H9 (cell line): ENCODE results near the gene CRISPLD2. TPM values are rescaled to one million over a fixed set of nuclear protein-coding genes. Genes with fewer than 3 reads are reported as not detected.

Source experiments
- DNase-seq: peaks from one replicate; pipeline ENCODE4 v3.0.0-alpha.2; 2017
- H2AFZ ChIP-seq: one replicate; pipeline ENCODE4 v1.6.1; 2013; ENCODE audit warnings: mild to moderate bottlenecking, low read length, control low read depth, moderate library complexity
- H2AK5ac ChIP-seq: 2 replicates; pipeline ENCODE4 v1.6.1; 2013; ENCODE audit warnings: low read length, control low read depth, mixed read lengths; ENCODE audit not compliant: insufficient read length
- H2BK120ac ChIP-seq: one replicate; pipeline ENCODE4 v1.6.1; 2013; ENCODE audit warnings: low read depth, mild to moderate bottlenecking, low read length, control low read depth, inconsistent platforms; ENCODE audit not compliant: poor library complexity, severe bottlenecking
- H2BK12ac ChIP-seq: 2 replicates; pipeline ENCODE4 v1.6.1; 2013; ENCODE audit warnings: low read length, control low read depth, mixed read lengths, low read depth; ENCODE audit not compliant: insufficient read length
- H2BK15ac ChIP-seq: 2 replicates; pipeline ENCODE4 v1.6.1; 2013; ENCODE audit warnings: low read depth, low read length, control low read depth
- H2BK20ac ChIP-seq: one replicate; pipeline ENCODE4 v1.6.1; 2013; ENCODE audit warnings: low read depth, mild to moderate bottlenecking, low read length, control low read depth, inconsistent platforms; ENCODE audit not compliant: poor library complexity, severe bottlenecking
- H2BK5ac ChIP-seq: 2 replicates; pipeline ENCODE4 v1.6.1; 2013; ENCODE audit warnings: low read length, control low read depth, mixed read lengths; ENCODE audit not compliant: insufficient read length
- H3K14ac ChIP-seq: 2 replicates; pipeline ENCODE4 v1.6.1; 2013; ENCODE audit warnings: low read length, control low read depth; ENCODE audit not compliant: insufficient read depth
- H3K18ac ChIP-seq: 2 replicates; pipeline ENCODE4 v1.6.1; 2013; ENCODE audit warnings: low read depth, mild to moderate bottlenecking, mixed read lengths, low read length, control low read depth; ENCODE audit not compliant: insufficient read length
- H3K23ac ChIP-seq: 2 replicates; pipeline ENCODE4 v1.6.1; 2013; ENCODE audit warnings: low read length, control low read depth, mixed read lengths, low read depth; ENCODE audit not compliant: insufficient read length
- H3K23me2 ChIP-seq: 2 replicates; pipeline ENCODE4 v1.6.1; 2013; ENCODE audit warnings: low read depth, mild to moderate bottlenecking, mixed read lengths, low read length, control low read depth; ENCODE audit not compliant: insufficient read length, poor library complexity, severe bottlenecking
- H3K27ac ChIP-seq: 2 replicates; pipeline ENCODE4 v1.5.1; 2013; ENCODE audit warnings: low read length, control low read depth, mixed read lengths, low read depth; ENCODE audit not compliant: insufficient read length
- H3K27me3 ChIP-seq: 2 replicates; pipeline ENCODE4 v1.6.1; 2013; ENCODE audit warnings: low read length, control low read depth, inconsistent platforms; ENCODE audit not compliant: insufficient read depth
- H3K4ac ChIP-seq: 2 replicates; pipeline ENCODE4 v1.6.1; 2013; ENCODE audit warnings: low read depth, mild to moderate bottlenecking, control low read depth, inconsistent platforms, low read length, moderate library complexity
- H3K4me1 ChIP-seq: 2 replicates; pipeline ENCODE4 v1.6.1; 2013; ENCODE audit warnings: low read length, control low read depth, inconsistent platforms; ENCODE audit not compliant: insufficient read depth
- H3K4me2 ChIP-seq: 2 replicates; pipeline ENCODE4 v1.6.1; 2013; ENCODE audit warnings: low read length, control low read depth, mixed read lengths; ENCODE audit not compliant: insufficient read length, insufficient read depth
- H3K56ac ChIP-seq: 2 replicates; pipeline ENCODE4 v1.6.1; 2013; ENCODE audit warnings: low read depth, mild to moderate bottlenecking, mixed read lengths, low read length, control low read depth; ENCODE audit not compliant: insufficient read length
- H3K79me1 ChIP-seq: 2 replicates; pipeline ENCODE4 v1.6.1; 2013; ENCODE audit warnings: low read depth, mild to moderate bottlenecking, moderate library complexity, low read length, control low read depth, inconsistent platforms; ENCODE audit not compliant: insufficient read depth, poor library complexity, severe bottlenecking
- H3K79me2 ChIP-seq: 2 replicates; pipeline ENCODE4 v1.6.1; 2013; ENCODE audit warnings: low read length, control low read depth, inconsistent platforms; ENCODE audit not compliant: insufficient read depth
- H3K9ac ChIP-seq: 2 replicates; pipeline ENCODE4 v1.6.1; 2013; ENCODE audit warnings: low read length, control low read depth, mixed read lengths; ENCODE audit not compliant: insufficient read length; ENCODE audit errors: extremely low read depth
- H3K9me3 ChIP-seq: one replicate; pipeline ENCODE4 v1.6.1; 2013; ENCODE audit warnings: low read depth, low read length, inconsistent platforms; ENCODE audit not compliant: control insufficient read depth
- H3T11ph ChIP-seq: one replicate; pipeline ENCODE4 v1.6.1; 2013; ENCODE audit warnings: mild to moderate bottlenecking, low read length, control low read depth, inconsistent platforms
- H4K20me1 ChIP-seq: one replicate; pipeline ENCODE4 v1.6.1; 2013; ENCODE audit not compliant: control insufficient read depth, insufficient read length, insufficient read depth
- H4K5ac ChIP-seq: 2 replicates; pipeline ENCODE4 v1.6.1; 2013; ENCODE audit warnings: low read depth, mild to moderate bottlenecking, mixed read lengths, low read length, control low read depth; ENCODE audit not compliant: insufficient read length
- H4K8ac ChIP-seq: replicated peaks from 2 replicates; pipeline ENCODE4 v1.6.1; 2013; ENCODE audit warnings: low read length, control low read depth, mixed read lengths, low read depth; ENCODE audit not compliant: insufficient read length
- H4K91ac ChIP-seq: 2 replicates; pipeline ENCODE4 v1.6.1; 2013; ENCODE audit warnings: low read depth, mild to moderate bottlenecking, moderate library complexity, mixed read lengths, low read length, control low read depth; ENCODE audit not compliant: insufficient read length
- H3K27ac Mint-ChIP-seq, 3 experiments: 2 replicates in 2 of 3; 3 replicates in 1 of 3; pipeline ENCODE4 v1.8.0; 2020 to 2021; ENCODE audit warnings: mixed read lengths in 3 of 3, mild to moderate bottlenecking in 1 of 3, moderate library complexity in 1 of 3
- H3K27me3 Mint-ChIP-seq: 2 replicates; pipeline ENCODE4 v1.8.0; 2021; ENCODE audit warnings: low read depth, mild to moderate bottlenecking, moderate library complexity, mixed read lengths
- H3K36me3 Mint-ChIP-seq, 3 experiments: 2 replicates in 2 of 3; 3 replicates in 1 of 3; pipeline ENCODE4 v1.8.0; 2020 to 2021; ENCODE audit warnings: low read depth in 3 of 3, mixed read lengths in 3 of 3; ENCODE audit not compliant: insufficient read depth in 1 of 3
- H3K4me1 Mint-ChIP-seq, 2 experiments: 2 replicates each; pipeline ENCODE4 v1.8.0; 2020; ENCODE audit warnings: mixed read lengths in 2 of 2
- H3K4me3 Mint-ChIP-seq, 2 experiments: 2 replicates in 1 of 2; 3 replicates in 1 of 2; pipeline ENCODE4 v1.8.0; 2020 to 2021; ENCODE audit warnings: mild to moderate bottlenecking in 2 of 2, mixed read lengths in 2 of 2, moderate library complexity in 1 of 2
- H3K9me3 Mint-ChIP-seq, 2 experiments: 2 replicates in 1 of 2; 3 replicates in 1 of 2; pipeline ENCODE4 v1.8.0; 2020; ENCODE audit warnings: mild to moderate bottlenecking in 2 of 2, mixed read lengths in 2 of 2, moderate library complexity in 1 of 2
- WGBS: extraction: QIAGEN DNeasy Blood & Tissue Kit; methylation state at CpG from one replicate; pipeline ENCODE4 v1.1.7; 2013; ENCODE audit warnings: missing lambda C conversion rate, low lambda C conversion rate, mixed read lengths; ENCODE audit not compliant: insufficient read length; ENCODE audit errors: extremely low coverage; 5-methylcytosine and 5-hydroxymethylcytosine counted together
- total RNA-seq: library from RNA; stranded (reverse); gene quantifications from 2 replicates; pipeline ENCODE4 v1.2.1, GENCODE V29; 2021
- TF ChIP-seq, protein P1 (sequence below): fragments of 200-600 bp; sonication (generic); conservative IDR thresholded peaks from 3 replicates; pipeline ENCODE4 v1.8.0; 2021; ENCODE audit warnings: antibody characterized with exemption, mild to moderate bottlenecking

CRISPLD2 gene
- total RNA-seq, 1 experiment from 2014 or later, result 2.3 TPM

DNA sequence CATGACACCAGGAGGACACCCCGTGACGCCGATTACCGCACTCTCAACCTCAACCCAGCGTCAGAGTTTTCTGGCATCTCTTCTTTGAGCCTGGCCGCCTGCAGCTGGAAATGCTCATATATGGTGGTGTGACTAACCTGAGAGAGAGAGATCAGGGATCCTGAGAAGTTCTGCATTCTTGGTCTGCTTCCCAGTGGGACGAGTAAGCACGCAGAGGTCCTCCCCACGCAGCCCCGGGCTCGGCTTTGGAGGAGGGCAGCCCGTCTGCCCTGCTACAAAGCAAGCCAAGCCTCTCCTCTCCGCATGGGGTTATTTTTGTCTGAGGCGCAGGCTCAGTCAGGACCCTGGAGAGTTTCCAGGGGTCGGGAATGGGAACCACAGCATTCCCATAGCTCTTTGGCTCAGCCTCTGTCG, 16.5 kb downstream of the CRISPLD2 start:
- no peaks in the 10 kb centered on the region for H3K23me2 ChIP-seq
- no peak overlapping the region for H2AK5ac ChIP-seq
- H3K36me3 Mint-ChIP-seq, result no peaks in the 10 kb centered on the region
- H3K9ac ChIP-seq, result no peak overlapping the region
- H3K27me3 Mint-ChIP-seq, result peaks cover 38% of the 10 kb centered on the region
- H2BK15ac ChIP-seq, result no peak overlapping the region
- WGBS, result no CpG with 5 or more reads among the region's 16 CpGs
- TF ChIP-seq, protein P1, sequence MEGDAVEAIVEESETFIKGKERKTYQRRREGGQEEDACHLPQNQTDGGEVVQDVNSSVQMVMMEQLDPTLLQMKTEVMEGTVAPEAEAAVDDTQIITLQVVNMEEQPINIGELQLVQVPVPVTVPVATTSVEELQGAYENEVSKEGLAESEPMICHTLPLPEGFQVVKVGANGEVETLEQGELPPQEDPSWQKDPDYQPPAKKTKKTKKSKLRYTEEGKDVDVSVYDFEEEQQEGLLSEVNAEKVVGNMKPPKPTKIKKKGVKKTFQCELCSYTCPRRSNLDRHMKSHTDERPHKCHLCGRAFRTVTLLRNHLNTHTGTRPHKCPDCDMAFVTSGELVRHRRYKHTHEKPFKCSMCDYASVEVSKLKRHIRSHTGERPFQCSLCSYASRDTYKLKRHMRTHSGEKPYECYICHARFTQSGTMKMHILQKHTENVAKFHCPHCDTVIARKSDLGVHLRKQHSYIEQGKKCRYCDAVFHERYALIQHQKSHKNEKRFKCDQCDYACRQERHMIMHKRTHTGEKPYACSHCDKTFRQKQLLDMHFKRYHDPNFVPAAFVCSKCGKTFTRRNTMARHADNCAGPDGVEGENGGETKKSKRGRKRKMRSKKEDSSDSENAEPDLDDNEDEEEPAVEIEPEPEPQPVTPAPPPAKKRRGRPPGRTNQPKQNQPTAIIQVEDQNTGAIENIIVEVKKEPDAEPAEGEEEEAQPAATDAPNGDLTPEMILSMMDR, result no peak
- H2BK20ac ChIP-seq, result no peak overlapping the region
- H3K79me1 ChIP-seq, result no peaks in the 10 kb centered on the region
- H2BK12ac ChIP-seq, result no peak overlapping the region
- no peak overlapping the region for H3K56ac ChIP-seq
- H3K79me2 ChIP-seq, result no peaks in the 10 kb centered on the region
- no peaks in the 10 kb centered on the region for H3K9me3 ChIP-seq
- H3K4me3 Mint-ChIP-seq, result no peak overlapping the region; a peak in 1 of 5 replicates
- no peak overlapping the region for H3K14ac ChIP-seq
- no peak overlapping the region for H3K4me2 ChIP-seq
- H3K4me1 Mint-ChIP-seq, result peaks cover 24 to 37% of the 10 kb centered on the region in 2 experiments
- no peak overlapping the region for H2BK5ac ChIP-seq
- no peak overlapping the region for H3K27ac ChIP-seq
- H3T11ph ChIP-seq, result no peak overlapping the region
- H3K27ac Mint-ChIP-seq, result no peak overlapping the region
- no peak overlapping the region for H3K23ac ChIP-seq
- H4K8ac ChIP-seq, result no peak overlapping the region
- no peaks in the 10 kb centered on the region; a peak in 1 of 5 replicates for H3K9me3 Mint-ChIP-seq
- no peak overlapping the region for H2BK120ac ChIP-seq
- H3K4me1 ChIP-seq, result no peaks in the 10 kb centered on the region
- H4K91ac ChIP-seq, result no peak overlapping the region
- no peak overlapping the region for H3K18ac ChIP-seq
- DNase-seq, result peak; percentile 78
- no peak overlapping the region for H3K4ac ChIP-seq
- no peaks in the 10 kb centered on the region for H3K27me3 ChIP-seq
- no peaks in the 10 kb centered on the region for H4K20me1 ChIP-seq
- H2AFZ ChIP-seq, result no peak overlapping the region
- no peak overlapping the region for H4K5ac ChIP-seq
